ENCODE measurements around the gene TMUB1.
A peak's percentile ranks its signal among the peaks of the same experiment; 100 is the strongest.

The TMUB1 gene

GRCh38 chr7:151066273-151066974 is 16.9 kb downstream of the TMUB1 start:
- no peak for DNase-seq

DNA sequence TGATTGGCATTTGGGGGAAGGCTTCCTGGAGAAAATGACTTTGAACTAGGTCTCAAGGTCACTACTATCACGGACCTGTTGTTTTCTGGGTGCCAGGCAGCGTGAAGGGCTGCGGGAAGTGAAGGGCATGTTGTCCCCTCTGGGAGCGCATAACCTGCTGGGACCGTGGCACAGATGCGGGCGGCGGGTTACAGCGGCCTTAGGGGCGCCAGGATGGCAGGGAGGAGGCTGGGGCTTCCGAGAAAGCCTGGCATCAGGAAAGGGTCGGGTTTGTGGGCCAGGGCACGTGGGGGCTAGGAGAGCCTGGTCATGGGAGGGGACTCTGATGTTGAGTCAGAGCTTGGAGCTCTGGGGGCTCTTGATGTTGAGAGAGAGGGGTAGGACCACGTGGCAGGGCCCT is 17.8 kb downstream of the TMUB1 start:
- DNase-seq, result no peak

DNA sequence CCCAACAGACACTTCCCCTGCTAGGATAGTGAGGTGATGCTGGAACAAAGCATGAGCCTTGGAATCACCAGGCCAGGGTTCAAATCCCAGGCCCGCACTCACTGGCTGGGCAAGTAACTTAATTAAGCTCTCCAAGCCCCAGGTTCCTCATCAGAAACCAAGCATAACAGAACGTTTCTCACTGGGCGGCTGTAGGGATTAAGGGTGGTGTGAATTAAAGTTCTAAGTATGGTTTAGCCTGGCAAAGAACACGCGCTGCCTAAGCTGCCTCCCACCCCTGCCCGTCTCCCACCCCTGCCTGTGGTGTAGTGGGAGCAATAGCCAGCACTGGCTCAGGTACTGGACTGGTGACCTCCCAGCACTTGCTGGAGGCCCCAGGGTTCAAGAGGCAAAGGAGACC is 18.3 kb downstream of the TMUB1 start:
- no peak for DNase-seq

- no peak for DNase-seq
These were observed 18.8 kb downstream of the TMUB1 start for GRCh38 chr7:151064454-151064853.

GRCh38 chr7:151063212-151063561 is 20.1 kb downstream of the TMUB1 start:
- DNase-seq, result no peak

GRCh38 chr7:151062399-151063211 is 20.7 kb downstream of the TMUB1 start:
- DNase-seq, result no peak

- DNase-seq, result no peak
These were observed 21.2 kb downstream of the TMUB1 start for GRCh38 chr7:151062111-151062398.

GRCh38 chr7:151061213-151062110 is 21.8 kb downstream of the TMUB1 start:
- DNase-seq, result no peak

DNA sequence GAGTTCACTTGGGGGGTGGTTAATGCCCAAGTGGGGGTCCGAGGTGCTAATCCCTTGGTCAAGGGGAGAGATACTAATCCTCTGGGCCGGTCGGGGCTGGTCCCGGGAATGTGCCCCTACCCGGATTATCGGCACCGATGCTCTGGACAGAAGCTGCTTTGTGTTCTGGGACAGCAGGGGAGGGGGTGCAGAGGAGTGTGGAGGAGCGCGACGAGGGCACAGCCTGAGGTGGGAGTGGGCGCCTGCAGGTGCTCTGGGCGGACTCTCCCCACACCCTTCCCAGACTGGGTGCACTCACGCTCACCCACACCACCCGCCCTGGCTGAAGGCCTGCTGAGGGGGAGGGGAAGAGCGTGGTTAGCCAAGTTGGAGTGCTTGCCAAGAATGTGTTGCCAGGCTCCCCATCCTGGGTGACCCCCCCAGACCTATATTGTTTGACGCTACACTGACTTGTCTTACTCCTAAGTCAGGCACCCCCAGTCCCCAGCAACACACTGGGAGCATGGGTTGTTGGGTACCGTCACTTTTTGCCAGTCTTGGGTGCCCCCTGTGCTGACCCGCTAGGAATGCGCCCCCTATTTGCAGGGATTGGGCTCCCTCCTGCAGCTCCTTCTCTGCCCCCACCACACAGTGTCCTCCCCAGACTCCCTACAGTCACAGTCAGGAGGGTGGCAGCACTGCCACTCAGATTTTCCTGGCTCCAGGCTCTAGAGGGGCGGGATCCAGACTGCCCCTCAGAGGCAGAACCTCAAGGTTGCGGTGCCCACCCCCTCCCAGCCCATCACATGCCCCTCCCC is 22.7 kb downstream of the TMUB1 start:
- DNase-seq, result peak; percentile 15

DNA sequence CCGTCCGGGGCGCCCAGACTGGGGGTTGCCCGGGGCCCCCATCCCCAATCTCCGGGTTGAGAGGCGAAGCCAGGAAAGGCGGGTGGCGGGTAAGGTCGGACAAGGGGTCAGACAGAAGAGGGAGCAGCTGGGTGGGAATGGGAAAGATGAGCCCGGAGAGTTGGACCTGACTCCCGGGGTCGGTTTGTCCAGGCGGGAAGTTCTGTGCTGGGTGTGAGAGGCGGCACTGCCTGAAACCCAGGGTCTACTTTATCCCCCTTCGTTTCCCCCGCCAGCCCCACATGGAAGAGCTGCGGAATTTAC is 23.2 kb downstream of the TMUB1 start:
- no peak for DNase-seq

- peak; percentile 72 for DNase-seq
These were observed 23.8 kb downstream of the TMUB1 start, which contains the start of gene SLC4A2 for GRCh38 chr7:151059367-151060112. Gene SLC4A2, plus strand, starts transcription at chr7:151059589. Its CDS starts 2,399 bp downstream, at chr7:151061988.

DNA sequence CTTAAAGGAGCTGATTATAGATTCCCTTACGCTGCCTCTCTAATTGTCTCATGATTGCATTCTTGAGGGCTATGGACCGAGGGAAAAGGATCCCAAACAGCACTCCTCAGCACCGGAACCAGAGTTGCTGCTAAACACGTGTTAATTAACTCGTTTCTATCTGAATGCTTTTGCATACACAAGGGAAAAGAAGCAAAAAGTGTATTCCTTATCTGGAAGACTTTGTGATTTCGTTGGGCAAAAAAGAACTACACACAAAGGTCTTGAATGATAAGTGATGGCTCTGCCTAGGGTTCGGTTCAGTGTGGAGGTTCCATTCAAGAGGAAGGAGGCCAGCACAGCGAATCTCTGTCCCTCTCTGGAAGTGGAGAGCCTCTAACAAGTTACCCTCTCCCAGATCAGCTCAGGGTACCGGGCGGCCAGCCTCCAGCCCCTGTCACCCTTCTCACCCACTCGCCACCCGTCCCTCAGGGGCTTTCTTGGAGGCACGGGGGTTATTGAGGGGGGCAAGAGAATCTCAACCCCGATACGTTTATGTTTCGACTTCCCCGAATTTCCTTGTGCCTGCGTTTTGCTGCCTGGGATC is 24.4 kb downstream of the TMUB1 start:
- DNase-seq, result peak; percentile 68

GRCh38 chr7:151057989-151058780 is 25.1 kb downstream of the TMUB1 start:
- DNase-seq, result peak; percentile 97

- DNase-seq, result no peak
These were observed 25.7 kb downstream of the TMUB1 start, which contains the start of gene CDK5 for GRCh38 chr7:151057506-151057988. Gene CDK5, minus strand, starts transcription at chr7:151057897. Its CDS starts 49 bp downstream, at chr7:151057848.

DNA sequence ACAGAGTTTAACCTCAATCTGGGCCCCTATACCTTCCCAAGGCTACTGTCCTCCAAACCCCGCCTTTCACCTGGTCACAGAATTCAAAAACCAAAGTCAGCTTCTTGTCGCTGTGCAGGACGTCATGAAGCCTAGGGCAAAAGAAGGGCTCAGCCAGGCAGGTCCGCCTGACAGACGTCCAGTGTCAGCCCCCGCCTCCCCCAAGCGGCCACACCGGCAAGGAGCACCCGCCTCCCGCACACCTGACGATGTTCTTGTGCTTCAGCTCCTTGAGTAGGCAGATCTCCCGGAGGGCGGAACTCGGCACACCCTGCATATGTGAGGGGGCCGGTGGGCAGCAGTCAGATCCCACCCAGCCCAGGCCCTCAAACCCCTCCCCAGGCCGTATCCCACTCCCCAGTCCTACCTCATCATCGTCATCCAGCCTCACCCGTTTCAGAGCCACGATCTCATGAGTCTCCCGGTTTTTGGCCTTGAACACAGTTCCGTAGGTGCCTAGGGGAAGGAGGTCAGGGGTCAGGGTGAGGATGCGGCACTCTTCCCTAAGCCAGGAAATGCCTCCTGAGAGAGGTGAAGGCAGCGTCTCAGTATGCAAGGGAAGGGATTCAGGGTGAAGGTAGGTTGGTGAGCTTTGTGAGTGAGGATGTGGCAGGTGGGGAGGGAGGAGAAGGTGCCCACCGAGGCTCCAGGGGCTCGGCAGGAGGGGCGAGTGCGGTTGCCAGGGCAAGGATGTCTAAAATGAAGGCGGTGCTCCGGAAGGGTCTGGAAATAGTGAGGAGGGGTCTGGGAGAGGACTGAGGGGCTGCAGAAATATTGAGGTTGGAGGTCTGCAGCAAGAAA is 26.4 kb downstream of the TMUB1 start:
- DNase-seq, result no peak

DNA sequence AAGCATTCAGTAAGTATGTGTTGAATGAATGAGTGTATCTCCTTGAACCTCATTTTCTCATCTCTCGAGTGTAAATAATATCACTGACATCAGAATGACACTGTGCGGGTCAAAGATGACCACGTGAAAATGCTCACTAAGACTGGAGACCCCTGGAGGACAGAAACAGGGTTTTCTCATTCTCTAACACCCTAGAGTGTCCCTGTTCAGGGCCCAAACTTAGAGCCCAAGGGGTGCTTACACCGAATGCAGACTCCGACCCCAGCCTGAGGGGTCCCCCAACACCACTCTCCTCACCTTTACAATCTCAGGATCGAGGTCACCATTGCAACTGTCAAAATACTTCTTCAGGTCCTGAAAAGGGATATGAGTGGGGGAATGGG is 27.0 kb downstream of the TMUB1 start:
- peak; percentile 0 for DNase-seq

DNA sequence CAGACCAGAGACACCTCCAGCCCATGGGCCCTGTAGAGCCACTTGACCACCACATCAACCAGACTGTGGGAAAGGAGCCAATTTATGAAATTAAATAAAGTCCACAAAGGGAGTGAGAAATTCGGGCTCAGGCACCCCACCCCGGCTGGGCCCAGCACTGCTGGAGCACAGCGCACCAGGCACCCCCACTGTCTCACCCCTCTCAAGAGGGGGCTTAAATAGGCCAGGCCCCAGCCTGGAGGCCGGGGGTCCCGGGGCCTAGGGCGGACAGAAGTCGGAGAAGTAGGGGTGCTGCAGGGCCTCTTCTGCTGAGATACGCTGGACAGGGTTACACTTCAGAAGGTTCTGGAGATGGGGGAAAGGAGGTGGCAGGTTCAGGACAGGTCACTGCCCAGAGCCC is 29.5 kb downstream of the TMUB1 start:
- no peak for DNase-seq

DNA sequence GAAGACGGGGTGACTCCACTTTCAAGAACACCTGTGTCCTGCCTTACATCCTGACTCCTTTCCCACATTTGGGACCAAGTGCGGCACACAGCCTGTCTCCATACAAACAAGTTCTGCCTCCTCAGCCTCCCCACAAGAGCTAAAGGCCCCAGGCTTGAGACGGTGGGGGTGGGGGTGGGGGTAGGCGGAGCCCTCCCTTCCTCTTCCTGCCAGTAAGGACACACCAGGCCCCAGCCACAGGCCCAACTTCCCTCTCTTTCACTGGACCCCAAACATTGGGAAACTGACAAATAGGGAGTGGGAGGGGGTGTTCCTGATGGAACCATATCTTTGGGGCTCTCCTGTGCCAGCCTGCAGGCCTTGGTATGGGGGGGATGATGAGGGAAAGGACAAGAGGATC is 30.2 kb downstream of the TMUB1 start:
- no peak for DNase-seq

DNA sequence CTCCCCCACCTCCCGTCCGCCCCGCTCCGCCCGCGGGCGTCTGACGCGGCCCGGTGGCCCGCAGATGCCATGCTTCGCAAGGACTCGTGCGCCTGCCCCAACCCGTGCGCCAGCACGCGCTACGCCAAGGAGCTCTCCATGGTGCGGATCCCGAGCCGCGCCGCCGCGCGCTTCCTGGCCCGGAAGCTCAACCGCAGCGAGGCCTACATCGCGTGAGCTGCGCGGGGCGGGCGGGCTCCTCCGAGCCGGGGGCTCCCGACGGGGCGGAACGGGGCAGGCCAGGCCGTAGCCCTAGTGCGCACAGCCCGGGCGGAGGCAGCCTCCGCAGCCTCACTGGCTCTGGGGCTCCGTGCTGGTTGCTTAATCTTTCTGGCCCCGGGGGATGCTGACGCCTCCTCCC is 32.2 kb downstream of the TMUB1 start:
- peak; percentile 58 for DNase-seq
